HG03432 (cell line): ENCODE measurements around the gene ADISSP.

Experiments used
- ATAC-seq: cut with Tn5 transposase; IDR thresholded peaks from one replicate; pipeline ENCODE4 v1.9.1; 2021; ENCODE audit warnings: mild to moderate bottlenecking, moderate library complexity; ENCODE audit not compliant: unreplicated experiment

Gene ADISSP

GRCh38 chr20:3755814-3756480 lies 11.6 kb downstream of the ADISSP start:
- no peak for ATAC-seq

GRCh38 chr20:3755269-3755668 lies 12.3 kb downstream of the ADISSP start:
- no peak for ATAC-seq

DNA sequence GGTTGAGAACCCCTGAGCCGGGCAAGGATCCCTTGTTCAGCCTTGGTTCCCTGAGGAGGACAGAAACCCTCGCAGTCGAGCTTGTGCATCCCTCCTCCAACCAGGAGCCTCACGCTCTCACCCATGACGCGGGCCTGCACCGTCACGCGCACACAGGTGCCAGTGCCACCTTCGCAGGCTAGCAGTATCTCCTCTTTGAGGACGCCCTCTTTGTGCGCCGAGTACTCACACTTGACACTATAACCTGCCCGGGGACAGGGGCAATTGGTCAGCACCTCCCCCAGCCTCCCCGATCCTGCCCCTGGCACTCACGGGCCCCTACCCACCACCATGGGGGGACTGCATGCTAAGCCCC lies 13.3 kb downstream of the ADISSP start:
- ATAC-seq: no peak

DNA sequence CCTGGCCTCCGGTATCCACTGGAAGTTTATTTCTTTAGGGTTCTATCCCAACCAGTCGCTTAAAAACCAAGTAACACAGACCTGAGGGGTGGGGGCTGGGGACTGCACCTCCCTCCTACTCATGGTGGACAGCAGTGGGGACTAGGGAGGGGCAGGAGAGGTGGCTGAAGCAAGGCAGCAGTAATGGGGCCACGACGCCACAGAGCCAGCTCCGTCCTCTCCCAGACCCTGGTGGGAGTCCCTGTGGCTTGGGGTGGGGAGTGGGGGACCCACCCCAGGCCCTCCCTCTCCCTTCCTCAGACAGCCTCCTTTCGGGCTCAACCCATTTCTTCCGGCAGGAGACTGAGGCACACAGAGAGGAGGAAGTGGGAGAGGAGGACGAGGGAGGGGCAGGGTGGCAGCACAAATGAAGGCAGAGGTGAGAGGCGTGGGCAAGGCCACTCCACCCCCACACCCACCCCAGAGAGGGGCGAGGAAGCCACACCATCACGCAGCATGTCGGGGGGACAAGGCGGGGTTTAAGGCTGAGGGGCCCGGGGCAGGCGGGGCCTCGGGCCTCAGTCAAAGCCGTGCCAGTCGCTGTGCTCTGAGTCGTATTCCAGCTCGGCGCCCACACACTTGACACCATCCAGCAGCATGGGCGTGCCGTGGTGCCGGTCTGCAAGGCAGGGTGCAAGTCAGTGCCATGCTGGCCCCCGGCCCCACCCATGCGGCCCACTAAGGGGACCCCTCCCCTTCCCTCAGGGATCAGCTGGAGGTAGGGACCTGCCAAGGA lies 13.9 kb downstream of the ADISSP start:
- ATAC-seq: no peak

DNA sequence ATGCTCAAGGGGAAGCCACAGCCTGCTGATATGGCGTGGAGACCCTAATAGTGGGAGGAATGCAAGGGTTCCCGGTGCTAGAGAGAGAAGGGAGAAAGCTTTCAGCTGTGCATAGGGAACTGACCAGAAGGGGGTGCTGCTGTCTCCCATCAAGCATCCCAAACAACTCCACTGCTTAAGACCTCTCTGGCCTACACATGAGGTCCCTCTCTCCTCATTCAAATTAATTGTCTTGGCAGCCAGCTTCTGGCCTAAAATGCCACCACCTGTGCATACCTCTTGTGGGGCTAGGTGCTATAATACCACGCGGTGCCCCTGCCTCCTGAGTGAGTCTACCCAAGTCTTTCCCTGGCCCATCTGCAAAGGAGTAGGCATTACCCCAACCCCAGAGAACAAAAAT lies 14.5 kb downstream of the ADISSP start:
- no peak for ATAC-seq

DNA sequence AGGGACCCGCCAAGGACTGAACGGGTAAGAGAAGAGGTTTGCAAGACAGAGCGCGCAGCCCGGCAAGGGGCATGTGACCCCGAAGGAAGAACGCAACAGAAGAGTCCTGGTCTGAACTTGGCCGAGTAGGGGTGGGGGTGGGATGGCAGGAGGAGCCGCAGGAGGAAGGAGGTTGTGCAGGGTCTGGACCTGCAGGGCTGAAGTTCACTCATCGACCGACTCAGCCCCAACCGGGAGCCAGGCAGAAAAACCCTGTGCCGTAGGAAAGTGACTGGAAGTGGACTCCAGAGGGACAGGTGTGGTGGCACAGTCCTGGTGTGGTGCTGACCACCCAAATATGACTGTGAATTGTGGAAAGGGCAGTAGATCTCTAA lies 15.2 kb downstream of the ADISSP start:
- no peak for ATAC-seq

DNA sequence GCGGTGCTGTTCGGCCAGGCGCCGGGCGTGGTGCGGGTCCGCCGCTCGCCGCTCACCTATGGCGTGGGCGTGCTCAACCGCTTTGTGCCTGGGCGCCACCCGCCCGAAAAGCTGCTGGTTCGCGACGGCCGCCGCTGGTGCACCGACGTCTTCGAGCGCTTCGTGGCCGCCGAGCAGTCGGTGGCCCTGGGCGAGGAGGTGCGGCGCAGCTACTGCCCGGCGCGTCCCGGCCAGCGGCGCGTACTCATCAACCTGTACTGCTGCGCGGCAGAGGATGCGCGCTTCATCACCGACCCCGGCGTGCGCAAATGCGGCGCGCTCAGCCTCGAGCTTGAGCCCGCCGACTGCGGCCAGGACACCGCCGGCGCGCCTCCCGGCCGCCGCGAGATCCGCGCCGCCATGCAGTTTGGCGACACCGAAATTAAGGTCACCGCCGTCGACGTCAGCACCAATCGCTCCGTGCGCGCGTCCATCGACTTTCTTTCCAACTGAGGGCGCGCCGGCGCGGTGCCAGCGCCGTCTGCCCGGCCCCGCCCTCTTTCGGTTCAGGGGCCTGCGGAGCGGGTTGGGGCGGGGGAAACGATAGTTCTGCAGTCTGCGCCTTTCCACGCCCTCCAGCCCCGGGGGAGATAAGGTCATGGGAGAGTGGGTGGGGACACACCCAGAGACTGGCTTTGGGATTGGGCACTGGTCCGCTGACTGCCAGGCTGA lies 15.7 kb downstream of the ADISSP start:
- ATAC-seq: no peak

GRCh38 chr20:3751305-3751674 lies 16.3 kb downstream of the ADISSP start:
- ATAC-seq: no peak

- no peak for ATAC-seq
Measured at GRCh38 chr20:3749689-3750531, 17.6 kb downstream of the ADISSP start.

DNA sequence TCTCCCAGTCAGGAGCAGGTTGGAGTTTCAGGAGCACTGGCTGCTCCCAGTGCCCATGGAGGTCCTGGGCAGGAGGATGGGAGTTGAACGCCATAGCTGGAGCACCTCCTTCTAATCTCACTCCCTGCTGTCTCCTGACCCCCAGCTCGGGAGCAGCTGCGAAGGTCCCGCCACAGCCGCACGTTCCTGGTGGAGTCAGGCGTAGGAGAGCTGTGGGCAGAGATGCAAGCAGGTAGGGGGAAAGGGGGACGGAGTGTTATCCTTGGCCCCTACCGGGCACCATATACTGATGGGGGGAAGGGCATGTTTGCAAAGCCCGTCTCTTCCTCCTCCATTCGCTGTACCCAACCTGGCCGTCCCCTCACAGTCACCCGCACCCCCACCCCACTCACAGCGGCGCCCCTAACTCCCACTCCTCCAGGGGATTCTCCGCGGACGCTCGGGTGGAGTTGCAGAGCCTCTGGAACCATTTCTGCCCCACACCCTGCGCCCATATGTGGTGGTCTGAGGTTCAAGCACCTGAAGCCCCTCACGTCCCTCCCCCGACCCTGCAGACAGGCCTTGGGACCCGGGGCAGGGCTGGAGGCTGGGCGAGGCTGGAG lies 18.4 kb downstream of the ADISSP start:
- ATAC-seq: no peak

- no peak for ATAC-seq
Measured at GRCh38 chr20:3748073-3748472, 19.5 kb downstream of the ADISSP start.

- no peak for ATAC-seq
Measured at GRCh38 chr20:3747471-3747870, 20.1 kb downstream of the ADISSP start.

GRCh38 chr20:3745686-3746173 lies 21.8 kb downstream of the ADISSP start:
- ATAC-seq: no peak

DNA sequence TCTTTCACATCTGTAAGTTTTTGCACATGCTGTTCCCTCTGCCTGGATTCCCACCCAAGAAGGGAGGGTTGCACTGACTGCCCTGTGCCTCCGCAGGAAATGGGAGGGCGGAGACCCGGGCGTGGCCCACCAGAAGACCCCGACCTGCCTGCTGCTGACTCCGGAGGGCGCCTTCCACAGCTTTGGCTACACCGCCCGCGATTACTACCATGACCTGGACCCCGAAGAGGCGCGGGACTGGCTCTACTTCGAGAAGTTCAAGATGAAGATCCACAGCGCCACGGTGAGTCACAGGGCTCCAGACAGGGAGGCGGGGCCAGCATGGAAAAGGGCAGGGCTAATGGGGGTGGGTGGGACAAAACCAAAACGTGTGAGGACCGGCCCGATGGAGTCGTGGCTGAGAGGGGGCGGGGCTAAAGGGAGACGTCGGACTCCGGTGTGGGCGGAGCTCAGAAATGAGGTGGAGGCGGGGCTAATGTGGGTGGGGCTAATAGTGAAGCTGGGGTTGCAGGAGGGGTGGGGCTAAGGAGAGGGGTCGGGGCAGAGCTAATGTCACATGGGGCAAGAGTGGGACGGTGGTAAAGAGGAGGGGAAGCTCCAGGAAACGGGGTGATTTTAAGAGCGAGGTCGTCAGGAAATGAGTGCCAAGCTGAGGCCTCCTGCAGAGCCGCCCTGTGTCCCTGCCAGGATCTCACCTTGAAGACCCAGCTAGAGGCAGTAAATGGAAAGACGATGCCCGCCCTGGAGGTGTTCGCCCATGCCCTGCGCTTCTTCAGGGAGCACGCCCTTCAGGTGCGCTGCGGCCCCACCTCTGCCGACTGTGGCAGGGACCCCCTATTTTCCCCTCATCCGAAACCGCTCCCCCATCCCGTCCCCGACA lies 22.5 kb downstream of the ADISSP start:
- no peak for ATAC-seq

DNA sequence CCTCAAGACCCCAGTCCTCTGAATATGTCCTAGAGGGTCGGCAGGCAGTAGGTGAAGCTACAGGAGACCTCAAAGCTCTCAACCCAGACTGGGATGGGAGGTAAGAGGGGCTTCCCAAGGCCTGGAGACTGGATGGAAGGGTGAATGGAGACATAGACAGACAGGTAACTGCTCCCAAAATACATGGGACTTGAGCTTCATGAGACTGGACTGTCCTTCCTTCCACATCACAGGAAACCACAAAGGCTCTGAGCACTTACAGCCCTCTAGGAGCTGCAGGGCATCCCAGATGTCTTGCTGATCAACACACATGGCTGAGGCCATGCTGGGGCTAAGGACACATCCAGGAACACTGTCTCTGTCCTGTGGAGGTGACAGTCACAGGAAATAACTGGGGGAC lies 23.5 kb downstream of the ADISSP start:
- no peak for ATAC-seq

- no peak for ATAC-seq
Measured at GRCh38 chr20:3743251-3743650, 24.3 kb downstream of the ADISSP start.

DNA sequence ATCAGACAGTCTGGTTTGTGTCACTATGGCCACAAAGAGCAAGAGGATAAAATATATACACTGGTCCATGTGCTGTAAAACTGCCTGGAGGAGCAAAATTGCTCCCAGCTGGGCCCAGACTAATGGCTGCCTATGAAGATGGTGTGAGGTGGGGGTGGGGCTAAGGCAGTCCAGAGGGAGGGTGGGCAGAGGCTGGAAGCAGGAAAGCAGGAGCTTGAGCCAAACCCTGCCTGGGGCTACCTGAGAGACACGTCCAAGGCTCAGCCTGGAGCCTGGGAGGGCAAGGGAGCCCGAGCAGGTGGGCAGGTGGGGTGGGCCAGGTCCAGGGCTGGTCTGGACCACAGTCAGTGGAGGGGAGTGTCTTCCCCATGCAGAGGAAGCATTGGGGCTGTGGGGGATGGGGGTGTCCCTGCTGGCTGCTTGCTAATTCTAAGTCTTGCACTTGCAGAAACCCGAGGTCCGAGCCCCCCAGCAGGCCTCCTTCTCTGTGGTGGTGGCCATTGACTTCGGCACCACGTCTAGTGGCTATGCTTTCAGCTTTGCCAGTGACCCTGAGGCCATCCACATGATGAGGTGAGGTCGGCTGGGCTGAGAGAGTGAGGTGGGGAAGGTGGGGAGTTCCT lies 25.6 kb downstream of the ADISSP start:
- ATAC-seq: no peak

GRCh38 chr20:3740615-3741301 lies 26.8 kb downstream of the ADISSP start:
- ATAC-seq: no peak
